Nucleus accumbens (tissue), 56 donors: Measurements from ENCODE around the gene REEP1.

Experiments
- DNase-seq, 56 donors: peaks; one replicate each; lab custom pipeline; 2025; lab: John Stamatoyannopoulos, UW

The REEP1 gene

GRCh38 chr2:86228574-86228973 lies 108.9 kb downstream of the REEP1 start:
- peak in 2 of 56 donors; percentile 5 to 19 for DNase-seq

- DNase-seq: no peak
Measured at GRCh38 chr2:86227685-86228084, 109.7 kb downstream of the REEP1 start.

- no peak for DNase-seq
Measured at GRCh38 chr2:86226636-86227520, 110.5 kb downstream of the REEP1 start.

GRCh38 chr2:86226070-86226469 lies 111.4 kb downstream of the REEP1 start:
- no peak for DNase-seq

GRCh38 chr2:86225581-86225980 lies 111.8 kb downstream of the REEP1 start:
- peak in 38 of 56 donors; percentile 13 to 76 (median 35) for DNase-seq

GRCh38 chr2:86224645-86225355 lies 112.6 kb downstream of the REEP1 start:
- DNase-seq: peak in 2 of 56 donors; percentile 8 to 11

- peak in 7 of 56 donors; percentile 10 to 37 (median 18) for DNase-seq
Measured at GRCh38 chr2:86223927-86224560, 113.4 kb downstream of the REEP1 start.

GRCh38 chr2:86223140-86223926 lies 114.1 kb downstream of the REEP1 start:
- peak in 46 of 56 donors; percentile 11 to 75 (median 51) for DNase-seq

- DNase-seq: peak in 30 of 56 donors; percentile 11 to 73 (median 30)
Measured at GRCh38 chr2:86221066-86221684, 116.3 kb downstream of the REEP1 start.

GRCh38 chr2:86219896-86220295 lies 117.5 kb downstream of the REEP1 start:
- DNase-seq: no peak

- DNase-seq: no peak
Measured at GRCh38 chr2:86218124-86218523, 119.3 kb downstream of the REEP1 start.

GRCh38 chr2:86216575-86217555 lies 120.6 kb downstream of the REEP1 start:
- peak in 22 of 56 donors; percentile 12 to 69 (median 43) for DNase-seq

GRCh38 chr2:86214503-86214832 lies 123.0 kb downstream of the REEP1 start:
- no peak for DNase-seq

- no peak for DNase-seq
Measured at GRCh38 chr2:86213699-86214502, 123.5 kb downstream of the REEP1 start.

GRCh38 chr2:86213056-86213455 lies 124.4 kb downstream of the REEP1 start:
- no peak for DNase-seq

GRCh38 chr2:86211796-86212188 lies 125.6 kb downstream of the REEP1 start:
- no peak for DNase-seq

- no peak for DNase-seq
Measured at GRCh38 chr2:86211033-86211795, 126.2 kb downstream of the REEP1 start.
